HCT116 (cell line): ENCODE measurements around the gene PRSS22.

Experiments used
- ELF1 ChIP-seq: IDR thresholded peaks from 2 replicates; pipeline ENCODE4 v1.6.1; 2012; ENCODE audit warnings: low read depth, borderline replicate concordance
- POLR2A ChIP-seq: IDR thresholded peaks from 2 replicates; pipeline ENCODE4 v1.7.0; 2011; ENCODE audit warnings: borderline replicate concordance; ENCODE audit not compliant: insufficient read depth, insufficient read length; ENCODE audit errors: extremely low read depth
- RAD21 ChIP-seq: IDR thresholded peaks from 2 replicates; pipeline ENCODE4 v1.6.1; 2012; ENCODE audit warnings: low read depth, mild to moderate bottlenecking
- SIN3A ChIP-seq: IDR thresholded peaks from 2 replicates; pipeline ENCODE4 v1.6.1; 2012; ENCODE audit warnings: low read depth
- TCF7L2 ChIP-seq: IDR thresholded peaks from 2 replicates; pipeline ENCODE4 v1.7.0; 2011; ENCODE audit warnings: borderline replicate concordance, inconsistent platforms; ENCODE audit not compliant: insufficient read depth, insufficient read length; ENCODE audit errors: extremely low read depth
- ZNF274 ChIP-seq: fragments of 200-500 bp; sonication (Bioruptor generic); IDR thresholded peaks from 2 replicates; pipeline ENCODE4 v1.6.1; 2014; ENCODE audit warnings: mild to moderate bottlenecking, low read depth, low read length, inconsistent platforms
- TF ChIP-seq, protein P1 (sequence below): IDR thresholded peaks from 2 replicates; pipeline ENCODE4 v1.6.1; 2012
- TF ChIP-seq, protein P2 (sequence below), 3 experiments: fragments of 200-600 bp in 1 of 3; sonication (generic) in 1 of 3; IDR thresholded peaks in 2 of 3; conservative IDR thresholded peaks in 1 of 3; 2 replicates each; pipeline ENCODE4 v1.5.1; 2012 to 2017; ENCODE audit warnings: low read depth in 2 of 3, low read length in 2 of 3, antibody characterized with exemption in 1 of 3, borderline replicate concordance in 1 of 3, control low read depth in 1 of 3, mild to moderate bottlenecking in 1 of 3, mixed read lengths in 1 of 3, mixed run types in 1 of 3, moderate library complexity in 1 of 3; ENCODE audit not compliant: insufficient read depth in 1 of 3

DNA sequence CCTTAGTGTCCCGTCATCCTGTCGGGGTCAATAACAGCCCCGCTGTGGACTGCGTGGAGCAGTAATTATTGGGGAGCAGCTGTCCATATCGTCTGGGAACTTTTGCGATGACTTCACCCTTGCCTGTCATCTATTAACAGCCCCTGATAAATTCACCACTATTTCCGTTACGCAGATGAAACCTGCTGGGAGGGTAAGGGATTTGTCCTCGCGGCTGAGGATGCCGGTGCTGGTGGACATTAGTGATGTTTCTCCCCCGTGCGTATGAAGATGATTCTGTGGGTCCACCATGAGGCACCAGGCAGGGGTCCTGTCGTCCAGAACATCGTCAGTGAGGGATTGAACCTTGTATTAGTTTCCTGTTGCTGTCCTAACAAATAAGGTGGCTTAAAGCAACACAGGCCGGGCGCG, 26.1 kb upstream of the PRSS22 start:
- TF ChIP-seq, protein P1, sequence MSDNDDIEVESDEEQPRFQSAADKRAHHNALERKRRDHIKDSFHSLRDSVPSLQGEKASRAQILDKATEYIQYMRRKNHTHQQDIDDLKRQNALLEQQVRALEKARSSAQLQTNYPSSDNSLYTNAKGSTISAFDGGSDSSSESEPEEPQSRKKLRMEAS, result no peak
- TF ChIP-seq POLR2A (no peak), RAD21 (no peak), ELF1 (no peak), ZNF274 (no peak), SIN3A (no peak), TCF7L2 (no peak)
- TF ChIP-seq, protein P2, sequence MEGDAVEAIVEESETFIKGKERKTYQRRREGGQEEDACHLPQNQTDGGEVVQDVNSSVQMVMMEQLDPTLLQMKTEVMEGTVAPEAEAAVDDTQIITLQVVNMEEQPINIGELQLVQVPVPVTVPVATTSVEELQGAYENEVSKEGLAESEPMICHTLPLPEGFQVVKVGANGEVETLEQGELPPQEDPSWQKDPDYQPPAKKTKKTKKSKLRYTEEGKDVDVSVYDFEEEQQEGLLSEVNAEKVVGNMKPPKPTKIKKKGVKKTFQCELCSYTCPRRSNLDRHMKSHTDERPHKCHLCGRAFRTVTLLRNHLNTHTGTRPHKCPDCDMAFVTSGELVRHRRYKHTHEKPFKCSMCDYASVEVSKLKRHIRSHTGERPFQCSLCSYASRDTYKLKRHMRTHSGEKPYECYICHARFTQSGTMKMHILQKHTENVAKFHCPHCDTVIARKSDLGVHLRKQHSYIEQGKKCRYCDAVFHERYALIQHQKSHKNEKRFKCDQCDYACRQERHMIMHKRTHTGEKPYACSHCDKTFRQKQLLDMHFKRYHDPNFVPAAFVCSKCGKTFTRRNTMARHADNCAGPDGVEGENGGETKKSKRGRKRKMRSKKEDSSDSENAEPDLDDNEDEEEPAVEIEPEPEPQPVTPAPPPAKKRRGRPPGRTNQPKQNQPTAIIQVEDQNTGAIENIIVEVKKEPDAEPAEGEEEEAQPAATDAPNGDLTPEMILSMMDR (IDR thresholded peaks at IDR 0.05 in 2 of 3, conservative IDR thresholded peaks at IDR 0.05 in 1 of 3; ENCODE audit: borderline replicate concordance in 1 of 3, insufficient read depth in 1 of 3, low read depth in 2 of 3, low read length in 2 of 3), result no peak
